RPMI8226 (cell line): Measurements from ENCODE around the gene TNNC1.

Experiments
- DNase-seq: peaks from one replicate; pipeline ENCODE4 v3.0.0-alpha.2; 2015

TNNC1 gene

GRCh38 chr3:52428151-52429005 lies 25.5 kb downstream of the TNNC1 start:
- peak; percentile 62 for DNase-seq

DNA sequence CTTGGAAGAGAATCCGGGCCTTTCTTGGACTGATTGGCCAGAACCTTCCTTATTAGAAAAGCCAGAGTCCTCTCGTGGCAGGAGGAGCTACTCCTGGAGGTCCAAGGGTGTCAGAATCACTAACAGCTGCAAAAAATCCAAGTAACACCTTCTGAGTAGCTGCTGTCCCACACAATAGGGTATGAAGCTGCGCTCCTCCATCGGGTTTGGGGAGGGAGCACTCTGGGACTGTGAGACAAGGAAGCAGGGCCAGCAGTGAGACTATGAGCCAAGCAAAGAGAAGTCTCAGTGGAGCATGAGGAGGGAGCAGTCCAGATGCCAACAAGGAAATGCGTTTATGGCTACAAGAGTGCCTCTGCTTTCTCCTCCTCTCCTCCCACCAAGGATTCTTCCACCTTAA lies 30.7 kb downstream of the TNNC1 start:
- DNase-seq, result no peak

- no peak for DNase-seq
These were observed 31.2 kb downstream of the TNNC1 start for GRCh38 chr3:52422669-52423068.

GRCh38 chr3:52420388-52420787 lies 33.5 kb downstream of the TNNC1 start:
- DNase-seq, result no peak

- no peak for DNase-seq
These were observed 38.0 kb downstream of the TNNC1 start for GRCh38 chr3:52415800-52416199.

GRCh38 chr3:52408466-52408865 lies 45.4 kb downstream of the TNNC1 start:
- DNase-seq, result no peak

DNA sequence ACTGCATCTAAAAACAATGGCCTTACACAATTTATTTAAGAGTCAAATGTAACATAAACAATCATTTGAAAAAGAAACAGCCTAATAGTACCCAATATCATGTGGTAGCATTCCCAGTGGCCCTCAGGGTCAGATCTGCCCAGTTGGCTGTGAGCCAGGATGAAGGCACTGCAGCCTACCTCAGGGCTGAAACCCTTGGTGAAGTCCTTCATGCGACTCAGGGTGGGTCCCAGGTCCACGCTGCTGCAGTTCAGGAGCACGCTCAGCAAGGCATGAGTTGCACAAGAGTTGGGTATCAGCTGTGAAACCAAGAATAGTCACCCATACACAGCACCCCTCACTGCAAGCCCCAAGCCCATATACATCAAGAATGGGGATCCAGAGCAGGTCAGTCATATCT lies 46.1 kb downstream of the TNNC1 start:
- DNase-seq, result no peak

DNA sequence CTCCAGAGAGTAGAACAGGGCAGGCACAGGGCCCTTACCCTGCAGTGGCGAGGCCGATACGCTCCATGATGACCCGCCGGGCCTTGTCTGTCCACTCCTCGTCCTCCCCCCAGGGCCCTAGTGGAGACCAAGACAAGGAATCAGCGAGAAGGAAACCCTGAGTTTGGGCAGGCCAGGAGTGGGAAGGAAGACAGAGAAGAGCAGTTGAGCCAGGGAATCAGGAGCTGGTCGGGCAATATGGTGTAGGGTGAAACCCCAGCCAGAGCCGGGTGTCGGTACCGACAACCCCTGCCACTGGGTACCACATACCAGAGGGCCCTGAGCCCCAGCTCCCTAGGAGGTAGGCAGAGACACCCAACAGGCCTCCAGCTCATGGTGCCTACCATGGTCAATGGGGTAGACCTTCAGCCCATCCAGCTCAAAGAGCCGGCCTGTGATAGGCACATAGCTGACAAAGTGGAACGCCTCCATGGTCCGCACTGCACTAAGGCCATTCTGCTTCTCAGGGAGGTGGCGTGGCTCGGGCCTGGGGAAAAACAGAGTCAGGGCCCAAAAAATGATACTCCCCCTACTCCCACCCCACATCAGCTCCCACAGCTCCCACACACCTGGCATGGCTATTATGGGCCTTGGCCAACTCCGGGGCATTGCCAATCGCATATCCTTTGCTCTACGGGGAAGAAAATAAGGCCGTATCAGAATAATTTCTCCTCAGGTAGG lies 46.9 kb downstream of the TNNC1 start:
- DNase-seq, result no peak

- DNase-seq, result no peak
These were observed 47.6 kb downstream of the TNNC1 start for GRCh38 chr3:52406231-52406661.

DNA sequence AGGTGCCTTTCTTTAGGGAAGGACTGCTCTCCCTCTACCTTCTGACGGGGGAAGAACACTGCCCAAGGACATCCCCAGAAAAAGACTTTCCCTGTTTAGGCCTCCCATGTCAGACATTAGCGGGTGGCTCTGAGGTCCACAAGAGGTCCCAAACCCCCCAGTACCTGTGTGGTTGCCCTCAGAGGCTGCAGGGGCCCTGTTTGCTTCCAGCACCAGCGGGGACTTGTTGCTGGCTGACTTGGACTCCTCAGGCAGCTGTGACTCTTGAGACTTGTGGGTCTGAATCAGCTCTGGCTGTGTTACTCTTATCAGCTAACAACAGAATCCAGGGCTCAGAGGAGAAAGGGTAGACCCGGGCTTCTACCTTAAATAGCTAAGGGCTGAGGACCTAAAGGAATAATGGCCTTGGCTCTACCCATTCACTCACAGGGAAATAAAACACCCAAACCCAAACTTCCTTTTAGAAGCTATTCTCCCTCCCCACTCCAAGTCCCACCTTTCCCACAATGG lies 48.2 kb downstream of the TNNC1 start:
- no peak for DNase-seq

DNA sequence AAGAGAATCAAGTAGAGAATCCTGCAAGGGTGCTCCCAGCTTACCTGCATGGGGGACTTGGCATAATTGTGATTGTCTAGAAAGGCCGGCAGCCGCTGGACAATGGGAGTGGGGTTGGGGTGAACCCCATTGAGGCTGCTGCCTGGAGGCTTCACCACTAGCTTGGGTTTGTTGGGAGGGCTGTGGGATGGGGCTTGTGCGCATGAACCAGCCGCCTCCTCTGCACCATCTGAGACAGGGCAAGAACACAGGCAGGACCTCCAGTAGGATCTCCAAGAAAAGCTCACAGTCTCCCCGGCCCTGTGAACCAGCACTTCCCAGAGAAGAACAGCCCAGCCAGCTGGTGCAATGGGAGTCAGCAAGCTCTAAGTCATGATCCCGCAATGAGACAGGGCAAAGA lies 48.8 kb downstream of the TNNC1 start:
- no peak for DNase-seq

DNA sequence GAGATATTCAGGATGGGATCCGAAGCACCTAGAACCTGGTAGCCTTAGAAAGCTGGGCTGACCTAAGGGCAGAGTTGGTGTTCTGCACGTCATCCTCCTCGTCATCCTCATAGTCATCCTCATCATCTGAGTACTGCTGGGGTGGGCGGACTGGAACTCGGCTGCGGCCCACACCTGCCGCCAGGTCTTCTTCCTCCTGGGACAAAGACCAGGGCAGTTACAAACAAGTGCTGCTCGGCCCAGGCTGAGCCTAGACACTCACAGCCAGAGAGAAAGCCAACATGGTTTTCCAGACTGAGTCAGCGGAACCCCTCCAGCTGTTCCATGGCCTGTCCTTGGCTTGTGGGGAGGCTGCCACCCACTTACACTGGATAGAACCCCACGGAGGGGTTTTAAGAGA lies 49.5 kb downstream of the TNNC1 start:
- no peak for DNase-seq

- DNase-seq, result no peak
These were observed 49.9 kb downstream of the TNNC1 start for GRCh38 chr3:52403955-52404354.

DNA sequence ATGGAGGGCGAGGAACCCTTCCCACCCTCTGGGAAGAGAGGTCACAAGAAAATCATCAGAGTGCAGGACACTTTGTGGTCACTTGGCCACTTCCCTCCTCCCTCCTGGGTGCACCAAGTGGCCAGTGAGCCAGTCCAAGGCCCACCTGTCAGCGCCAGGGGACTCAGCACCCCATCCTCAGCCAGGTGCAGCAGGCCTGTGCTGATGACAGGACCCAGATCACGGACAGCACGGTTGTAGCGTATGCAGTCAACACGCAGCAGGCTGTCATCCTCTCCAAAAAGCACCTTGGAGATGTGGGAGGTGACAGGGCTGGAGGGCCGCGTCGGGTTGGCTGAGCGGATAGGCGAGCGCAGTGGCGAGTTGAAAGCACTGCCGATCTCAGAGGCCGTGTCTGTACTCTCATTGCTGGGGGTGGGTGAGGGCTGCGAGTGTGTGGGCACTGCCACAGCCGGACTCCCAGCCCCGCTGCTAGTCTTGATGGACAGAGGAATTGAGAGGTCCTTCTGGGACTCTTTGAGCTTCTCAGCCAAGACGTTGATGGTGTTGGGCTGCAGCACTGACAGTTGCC lies 50.5 kb downstream of the TNNC1 start:
- no peak for DNase-seq

DNA sequence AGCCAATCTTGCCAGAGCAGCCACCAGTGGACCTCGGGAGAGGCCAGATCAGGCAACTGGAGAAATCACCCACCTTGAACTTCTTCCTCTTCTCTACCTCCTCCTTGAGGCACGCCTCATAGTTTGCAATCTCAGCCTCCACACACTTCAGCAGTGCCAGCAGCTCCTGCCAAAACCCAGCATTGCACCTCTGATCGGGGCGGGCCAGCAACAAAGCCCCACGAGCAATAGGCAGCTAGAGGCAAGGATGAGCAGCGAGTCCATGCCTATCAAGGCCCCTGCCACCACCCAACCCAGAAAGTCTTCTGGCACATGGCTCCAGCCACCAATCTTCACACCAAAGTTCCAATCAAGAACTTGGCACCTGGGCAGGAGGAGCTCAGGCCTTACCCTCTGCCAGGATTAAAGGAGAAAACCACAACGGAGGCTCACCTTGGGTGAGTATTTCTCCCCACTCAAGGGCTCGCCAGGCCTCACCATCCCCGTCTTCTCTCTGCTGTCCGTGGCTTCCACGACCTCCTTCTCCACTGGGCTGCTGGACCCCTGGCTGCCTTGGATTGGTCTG lies 51.1 kb downstream of the TNNC1 start:
- no peak for DNase-seq

- DNase-seq, result no peak
These were observed 51.7 kb downstream of the TNNC1 start for GRCh38 chr3:52402101-52402521.

- no peak for DNase-seq
These were observed 52.3 kb downstream of the TNNC1 start for GRCh38 chr3:52401551-52401950.
